WERI-Rb-1 (cell line): ENCODE results near the gene ARHGEF17.

ENCODE experiments used
- DNase-seq: peaks from one replicate; pipeline ENCODE4 v3.0.0-alpha.2; 2020
- H3K27ac ChIP-seq: fragments of 250-450 bp; sonication (Bioruptor Pico); 2 replicates; pipeline ENCODE4 v1.5.1; 2020; ENCODE audit warnings: mild to moderate bottlenecking, moderate library complexity
- H3K27me3 ChIP-seq: fragments of 250-450 bp; sonication (Bioruptor Pico); 2 replicates; pipeline ENCODE4 v1.5.1; 2021; ENCODE audit warnings: mild to moderate bottlenecking, low read depth, moderate library complexity; ENCODE audit not compliant: insufficient read depth, severe bottlenecking
- H3K36me3 ChIP-seq: fragments of 250-450 bp; sonication (Bioruptor Pico); 2 replicates; pipeline ENCODE4 v1.5.1; 2020; ENCODE audit warnings: mild to moderate bottlenecking, moderate library complexity
- H3K4me3 ChIP-seq: 2 replicates; pipeline ENCODE4 v1.5.1; 2011; ENCODE audit warnings: low read depth, mild to moderate bottlenecking, control low read depth, low read length
- H3K9me3 ChIP-seq: fragments of 250-450 bp; sonication (Bioruptor Pico); 2 replicates; pipeline ENCODE4 v1.5.1; 2021; ENCODE audit warnings: mild to moderate bottlenecking, moderate library complexity; ENCODE audit not compliant: severe bottlenecking
- TF ChIP-seq, protein P1 (sequence below): IDR thresholded peaks from 2 replicates; pipeline ENCODE4 v1.5.1; 2011; ENCODE audit warnings: low read depth, mild to moderate bottlenecking, control low read depth, inconsistent platforms, low read length

Gene ARHGEF17

DNA sequence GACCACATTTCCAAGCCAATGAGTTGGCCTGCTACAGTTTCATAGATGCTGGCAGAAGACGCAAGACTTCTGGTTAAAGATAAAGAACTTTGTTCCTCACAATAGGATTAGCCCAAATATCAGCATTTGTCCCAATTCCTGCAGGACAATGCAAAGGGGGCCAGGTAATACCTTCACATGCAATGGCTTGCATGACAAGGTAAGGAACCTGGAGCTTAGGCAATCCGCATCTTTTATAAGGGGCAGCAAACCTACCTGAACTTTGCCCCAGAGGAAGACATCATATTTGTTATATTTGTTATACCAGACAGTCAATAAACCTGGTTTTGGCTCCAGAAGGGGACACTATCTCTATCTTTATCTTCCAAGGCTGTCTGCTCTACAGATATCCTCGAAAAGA, 30.6 kb upstream of the ARHGEF17 start:
- no peak for DNase-seq
- TF ChIP-seq, protein P1, sequence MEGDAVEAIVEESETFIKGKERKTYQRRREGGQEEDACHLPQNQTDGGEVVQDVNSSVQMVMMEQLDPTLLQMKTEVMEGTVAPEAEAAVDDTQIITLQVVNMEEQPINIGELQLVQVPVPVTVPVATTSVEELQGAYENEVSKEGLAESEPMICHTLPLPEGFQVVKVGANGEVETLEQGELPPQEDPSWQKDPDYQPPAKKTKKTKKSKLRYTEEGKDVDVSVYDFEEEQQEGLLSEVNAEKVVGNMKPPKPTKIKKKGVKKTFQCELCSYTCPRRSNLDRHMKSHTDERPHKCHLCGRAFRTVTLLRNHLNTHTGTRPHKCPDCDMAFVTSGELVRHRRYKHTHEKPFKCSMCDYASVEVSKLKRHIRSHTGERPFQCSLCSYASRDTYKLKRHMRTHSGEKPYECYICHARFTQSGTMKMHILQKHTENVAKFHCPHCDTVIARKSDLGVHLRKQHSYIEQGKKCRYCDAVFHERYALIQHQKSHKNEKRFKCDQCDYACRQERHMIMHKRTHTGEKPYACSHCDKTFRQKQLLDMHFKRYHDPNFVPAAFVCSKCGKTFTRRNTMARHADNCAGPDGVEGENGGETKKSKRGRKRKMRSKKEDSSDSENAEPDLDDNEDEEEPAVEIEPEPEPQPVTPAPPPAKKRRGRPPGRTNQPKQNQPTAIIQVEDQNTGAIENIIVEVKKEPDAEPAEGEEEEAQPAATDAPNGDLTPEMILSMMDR: no peak
- Histone ChIP-seq H3K27ac (no peak overlapping the region), H3K9me3 (no peaks in the 10 kb centered on the region), H3K36me3 (no peaks in the 10 kb centered on the region), H3K27me3 (no peaks in the 10 kb centered on the region), H3K4me3 (no peak overlapping the region)

GRCh38 chr11:73280626-73281025, 27.4 kb upstream of the ARHGEF17 start:
- Histone ChIP-seq H3K27ac (no peak overlapping the region), H3K9me3 (no peaks in the 10 kb centered on the region), H3K27me3 (no peaks in the 10 kb centered on the region), H3K36me3 (no peaks in the 10 kb centered on the region), H3K4me3 (no peak overlapping the region)
- TF ChIP-seq, protein P1: no peak
- no peak for DNase-seq

- TF ChIP-seq, protein P1: no peak
- no peak overlapping the region for H3K27ac ChIP-seq
- H3K9me3 ChIP-seq: no peaks in the 10 kb centered on the region
- no peaks in the 10 kb centered on the region for H3K27me3 ChIP-seq
- H3K4me3 ChIP-seq: no peak overlapping the region
- DNase-seq: no peak
- no peaks in the 10 kb centered on the region for H3K36me3 ChIP-seq
Observed at GRCh38 chr11:73281201-73281741, 26.8 kb upstream of the ARHGEF17 start.

DNA sequence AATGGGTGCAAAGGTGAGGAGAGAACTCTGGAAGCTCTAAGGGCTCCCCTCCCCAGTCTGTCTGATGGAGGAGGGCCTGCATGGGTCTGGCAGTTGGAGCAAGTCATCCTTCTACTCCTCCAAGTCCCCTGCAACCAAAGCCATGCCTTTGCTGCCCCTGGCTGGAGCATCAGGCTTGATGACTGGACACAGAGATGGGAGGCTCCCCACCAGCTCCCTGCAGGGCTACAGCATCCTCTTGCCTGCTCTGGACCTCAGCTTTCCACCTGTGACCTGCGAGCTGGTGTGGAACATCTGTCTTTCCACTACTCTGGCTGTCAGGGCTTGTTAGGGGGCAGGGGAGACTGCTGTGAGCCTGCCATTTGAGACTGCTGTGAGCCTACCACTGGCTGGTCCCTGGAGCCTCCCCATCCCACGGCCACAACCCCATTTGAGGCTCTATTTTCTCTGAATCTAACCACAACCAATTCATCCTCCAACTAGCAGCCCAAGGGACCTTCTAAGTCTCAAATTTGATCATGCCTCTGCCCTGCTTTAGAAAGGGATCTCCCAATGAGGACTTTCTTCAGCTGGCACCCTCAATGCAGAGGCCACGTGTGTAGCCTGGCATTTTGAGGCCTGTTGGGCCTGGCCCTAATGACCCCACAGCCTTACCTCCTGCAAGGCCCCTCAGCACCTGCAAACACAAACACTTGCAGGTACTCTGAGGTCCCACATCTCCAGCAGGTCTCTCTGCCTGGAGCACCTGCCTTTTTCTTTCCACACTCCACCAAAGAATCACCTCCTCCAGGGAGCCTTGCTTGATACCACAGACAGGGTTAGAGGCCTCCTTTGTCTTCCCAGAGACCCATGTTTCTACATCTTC, 26.0 kb upstream of the ARHGEF17 start:
- Histone ChIP-seq H3K9me3 (no peaks in the 10 kb centered on the region), H3K4me3 (no peak overlapping the region), H3K27ac (no peak overlapping the region), H3K27me3 (no peaks in the 10 kb centered on the region), H3K36me3 (no peaks in the 10 kb centered on the region)
- TF ChIP-seq, protein P1: no peak
- DNase-seq: no peak

GRCh38 chr11:73283276-73284000, 24.6 kb upstream of the ARHGEF17 start:
- TF ChIP-seq, protein P1: no peak
- peak; percentile 64 for DNase-seq
- H3K36me3 ChIP-seq: no peaks in the 10 kb centered on the region
- peak overlapping the region; percentile 34 for H3K27ac ChIP-seq
- H3K27me3 ChIP-seq: no peaks in the 10 kb centered on the region
- no peak overlapping the region for H3K4me3 ChIP-seq
- H3K9me3 ChIP-seq: no peaks in the 10 kb centered on the region
